ENCODE data around the gene E2F7.
A peak's percentile ranks its signal among the peaks of the same experiment; 100 is the strongest.

GRCh38 chr12:77102123-77102522 is 36.8 kb upstream of the E2F7 start:
- TF ChIP-seq CHD4 (IDR thresholded peaks at IDR 0.05; ENCODE audit: borderline replicate concordance, low read length) (no peak), RXRA (CRISPR knock-in tag; IDR thresholded peaks at IDR 0.05) (no peak), ZNF282 (IDR thresholded peaks at IDR 0.05; ENCODE audit: partially characterized antibody) (no peak), ZNF572 (CRISPR knock-in tag; IDR thresholded peaks at IDR 0.05) (no peak), CEBPB (IDR thresholded peaks at IDR 0.05; ENCODE audit: borderline replicate concordance, low read depth, low read length) (peak; percentile 51; the same call in 1 of the 2 replicates), ZNF512 (CRISPR knock-in tag; IDR thresholded peaks at IDR 0.05) (no peak), SKI (IDR thresholded peaks at IDR 0.05; ENCODE audit: partially characterized antibody) (no peak), ZNF280B (CRISPR knock-in tag; IDR thresholded peaks at IDR 0.05; ENCODE audit: borderline replicate concordance) (no peak), ZNF460 (CRISPR knock-in tag; IDR thresholded peaks at IDR 0.05; ENCODE audit: borderline replicate concordance) (no peak), PAX8 (CRISPR knock-in tag; IDR thresholded peaks at IDR 0.05; ENCODE audit: borderline replicate concordance) (no peak), TBL1XR1 (IDR thresholded peaks at IDR 0.05; ENCODE audit: borderline replicate concordance, low read length, partially characterized antibody) (no peak), SOX6 (IDR thresholded peaks at IDR 0.05) (no peak), SOX6 (CRISPR knock-in tag; IDR thresholded peaks at IDR 0.05) (no peak)
- TF ChIP-seq, protein P1, sequence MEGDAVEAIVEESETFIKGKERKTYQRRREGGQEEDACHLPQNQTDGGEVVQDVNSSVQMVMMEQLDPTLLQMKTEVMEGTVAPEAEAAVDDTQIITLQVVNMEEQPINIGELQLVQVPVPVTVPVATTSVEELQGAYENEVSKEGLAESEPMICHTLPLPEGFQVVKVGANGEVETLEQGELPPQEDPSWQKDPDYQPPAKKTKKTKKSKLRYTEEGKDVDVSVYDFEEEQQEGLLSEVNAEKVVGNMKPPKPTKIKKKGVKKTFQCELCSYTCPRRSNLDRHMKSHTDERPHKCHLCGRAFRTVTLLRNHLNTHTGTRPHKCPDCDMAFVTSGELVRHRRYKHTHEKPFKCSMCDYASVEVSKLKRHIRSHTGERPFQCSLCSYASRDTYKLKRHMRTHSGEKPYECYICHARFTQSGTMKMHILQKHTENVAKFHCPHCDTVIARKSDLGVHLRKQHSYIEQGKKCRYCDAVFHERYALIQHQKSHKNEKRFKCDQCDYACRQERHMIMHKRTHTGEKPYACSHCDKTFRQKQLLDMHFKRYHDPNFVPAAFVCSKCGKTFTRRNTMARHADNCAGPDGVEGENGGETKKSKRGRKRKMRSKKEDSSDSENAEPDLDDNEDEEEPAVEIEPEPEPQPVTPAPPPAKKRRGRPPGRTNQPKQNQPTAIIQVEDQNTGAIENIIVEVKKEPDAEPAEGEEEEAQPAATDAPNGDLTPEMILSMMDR (CRISPR knock-in tag; IDR thresholded peaks at IDR 0.05): no peak
- TF ChIP-seq, protein P2, sequence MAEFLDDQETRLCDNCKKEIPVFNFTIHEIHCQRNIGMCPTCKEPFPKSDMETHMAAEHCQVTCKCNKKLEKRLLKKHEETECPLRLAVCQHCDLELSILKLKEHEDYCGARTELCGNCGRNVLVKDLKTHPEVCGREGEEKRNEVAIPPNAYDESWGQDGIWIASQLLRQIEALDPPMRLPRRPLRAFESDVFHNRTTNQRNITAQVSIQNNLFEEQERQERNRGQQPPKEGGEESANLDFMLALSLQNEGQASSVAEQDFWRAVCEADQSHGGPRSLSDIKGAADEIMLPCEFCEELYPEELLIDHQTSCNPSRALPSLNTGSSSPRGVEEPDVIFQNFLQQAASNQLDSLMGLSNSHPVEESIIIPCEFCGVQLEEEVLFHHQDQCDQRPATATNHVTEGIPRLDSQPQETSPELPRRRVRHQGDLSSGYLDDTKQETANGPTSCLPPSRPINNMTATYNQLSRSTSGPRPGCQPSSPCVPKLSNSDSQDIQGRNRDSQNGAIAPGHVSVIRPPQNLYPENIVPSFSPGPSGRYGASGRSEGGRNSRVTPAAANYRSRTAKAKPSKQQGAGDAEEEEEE (CRISPR knock-in tag; IDR thresholded peaks at IDR 0.05; ENCODE audit: borderline replicate concordance): no peak
